ENCODE data around the gene SURF6.
"Not testable (repeated sequence)": the region's sequence is repeated elsewhere in the genome, so short reads cannot be mapped to it uniquely, and the experiment has no call there.

Gene SURF6

DNA sequence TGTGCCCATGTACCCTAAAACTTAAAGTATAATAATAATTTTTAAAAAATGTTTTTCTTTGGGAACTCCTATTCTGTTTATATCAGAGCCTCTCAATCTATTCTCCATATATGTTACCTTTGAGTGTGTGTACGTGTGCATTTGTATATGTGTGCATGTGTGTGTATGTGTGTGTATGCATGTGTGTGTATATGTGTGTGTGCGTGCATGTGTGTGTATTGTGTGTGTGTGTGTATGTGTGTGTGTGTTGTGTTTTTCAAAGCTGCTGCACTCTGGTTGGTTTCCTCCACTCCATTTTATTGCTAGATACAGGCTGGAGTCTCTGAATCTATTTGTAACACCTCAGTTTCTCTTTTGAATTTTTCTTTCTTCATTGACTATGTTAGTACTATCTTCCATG is 20.0 kb downstream of the SURF6 start:
- no peak for TF ChIP-seq POLR2A (IDR thresholded peaks at IDR 0.05; ENCODE audit: low read depth, low read length)
- TF ChIP-seq TAF1 (IDR thresholded peaks at IDR 0.05; ENCODE audit: borderline replicate concordance, low read depth, low read length), result no peak
- TF ChIP-seq POLR2AphosphoS5 (IDR thresholded peaks at IDR 0.05; ENCODE audit: low read depth, low read length), result no peak
- DNase-seq (ENCODE audit: insufficient read length) (no peak), FAIRE-seq (no peak)

DNA sequence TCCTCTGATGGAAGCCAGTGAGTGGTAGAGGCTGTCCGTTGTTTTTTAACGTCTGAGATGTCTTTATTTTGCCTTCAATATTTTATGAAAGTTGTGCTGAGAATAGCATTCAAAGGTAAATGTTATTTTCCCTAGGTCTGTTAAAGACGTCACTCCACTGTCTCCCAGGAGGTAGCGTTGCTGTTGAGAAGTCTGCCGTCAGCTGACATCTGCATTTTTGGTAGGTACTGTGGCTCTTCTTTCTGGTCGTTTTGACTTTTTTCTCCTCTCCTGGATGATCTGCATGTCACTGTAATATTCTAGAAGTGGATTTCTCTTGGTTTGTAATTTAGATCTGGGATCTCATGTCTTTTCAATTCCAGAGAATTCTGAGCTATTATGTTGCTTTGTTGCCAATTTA is 26.4 kb downstream of the SURF6 start:
- DNase-seq (ENCODE audit: insufficient read length), result no peak
- no peak for TF ChIP-seq TAF1 (IDR thresholded peaks at IDR 0.05; ENCODE audit: borderline replicate concordance, low read depth, low read length)
- no peak for FAIRE-seq

DNA sequence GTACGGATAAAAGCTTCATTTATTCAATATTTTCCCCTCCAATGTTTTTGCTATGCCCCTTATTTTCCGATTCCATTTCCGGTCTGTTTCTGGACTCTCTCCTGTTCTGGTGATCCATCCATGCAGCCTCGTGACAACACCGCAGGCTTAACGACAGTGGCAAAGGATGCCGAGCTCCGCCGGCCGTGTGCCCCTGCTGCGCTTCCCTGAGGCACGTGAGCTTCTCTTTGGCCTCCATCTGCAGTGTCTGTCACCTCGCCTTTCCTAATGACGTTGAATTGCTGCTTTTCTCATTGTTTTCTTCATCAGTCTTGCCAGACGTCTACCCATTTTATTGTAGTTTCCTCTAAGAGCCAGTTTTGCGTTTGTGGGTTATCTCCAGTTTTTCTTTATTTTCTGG is 28.7 kb downstream of the SURF6 start:
- TF ChIP-seq POLR2A (IDR thresholded peaks at IDR 0.05; ENCODE audit: low read depth, low read length) (no peak), POLR2AphosphoS5 (IDR thresholded peaks at IDR 0.05; ENCODE audit: low read depth, low read length) (no peak), TAF1 (IDR thresholded peaks at IDR 0.05; ENCODE audit: borderline replicate concordance, low read depth, low read length) (no peak)
- FAIRE-seq (no peak), DNase-seq (ENCODE audit: insufficient read length) (no peak)

- no peak for FAIRE-seq
- TF ChIP-seq TAF1 (IDR thresholded peaks at IDR 0.05; ENCODE audit: borderline replicate concordance, low read depth, low read length) (no peak), POLR2AphosphoS5 (IDR thresholded peaks at IDR 0.05; ENCODE audit: low read depth, low read length) (no peak), POLR2A (IDR thresholded peaks at IDR 0.05; ENCODE audit: low read depth, low read length) (no peak)
- DNase-seq (ENCODE audit: insufficient read length), result no peak
Measured at GRCh38 chr9:133306242-133307204, 29.5 kb downstream of the SURF6 start.

- no peak for FAIRE-seq
- DNase-seq (ENCODE audit: insufficient read length), result no peak
- no peak for TF ChIP-seq POLR2AphosphoS5 (IDR thresholded peaks at IDR 0.05; ENCODE audit: low read depth, low read length)
- TF ChIP-seq TAF1 (IDR thresholded peaks at IDR 0.05; ENCODE audit: borderline replicate concordance, low read depth, low read length), result no peak
- TF ChIP-seq POLR2A (IDR thresholded peaks at IDR 0.05; ENCODE audit: low read depth, low read length), result no peak
Measured at GRCh38 chr9:133305731-133306130, 30.3 kb downstream of the SURF6 start.

DNA sequence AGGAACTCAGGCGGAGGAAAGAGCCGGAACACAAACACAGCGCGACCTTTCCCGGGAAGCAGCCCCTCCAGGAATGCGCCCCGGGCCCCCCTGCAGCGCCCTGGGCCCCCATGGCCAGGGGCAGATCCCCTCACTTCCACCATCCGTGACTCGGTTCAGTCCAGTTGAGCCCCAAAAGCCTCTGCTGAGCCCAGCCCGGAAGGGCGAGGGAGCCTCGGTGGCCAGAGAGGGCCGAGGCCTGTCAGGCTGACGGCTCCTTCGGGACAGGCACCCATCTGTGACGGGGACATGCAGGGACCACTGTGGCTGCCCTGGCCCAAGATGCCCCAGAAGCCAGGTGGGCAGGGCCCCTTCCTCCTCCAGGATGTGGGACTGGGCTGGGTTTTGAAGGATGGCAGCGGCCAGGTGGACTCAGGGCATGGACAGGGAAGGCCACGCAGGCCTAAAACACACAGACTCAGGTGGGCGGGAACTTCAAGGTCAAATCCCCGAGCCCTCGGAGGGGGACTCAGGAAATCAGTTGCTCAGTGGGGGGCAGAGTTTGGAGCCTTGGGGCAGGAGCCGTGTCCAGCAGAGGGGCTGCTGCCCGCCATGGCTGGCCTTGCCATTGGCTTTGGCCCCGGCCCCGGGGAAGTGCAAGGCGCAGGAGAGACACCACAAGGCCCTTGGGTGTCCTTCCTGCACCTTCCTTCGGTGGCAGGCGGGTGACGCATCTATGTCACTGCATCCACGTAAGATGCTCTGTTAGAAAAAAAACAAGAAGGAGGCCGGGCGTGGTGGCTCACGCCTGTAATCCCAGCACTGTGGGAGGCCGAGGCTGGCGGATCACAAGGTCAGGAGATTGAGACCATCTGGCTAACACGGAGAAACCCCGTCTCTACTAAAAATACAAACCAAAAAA is 31.3 kb downstream of the SURF6 start:
- DNase-seq (ENCODE audit: insufficient read length), result no peak
- no peak for FAIRE-seq
- TF ChIP-seq POLR2AphosphoS5 (IDR thresholded peaks at IDR 0.05; ENCODE audit: low read depth, low read length), result no peak
- no peak for TF ChIP-seq POLR2A (IDR thresholded peaks at IDR 0.05; ENCODE audit: low read depth, low read length)
- TF ChIP-seq TAF1 (IDR thresholded peaks at IDR 0.05; ENCODE audit: borderline replicate concordance, low read depth, low read length), result no peak

- DNase-seq (ENCODE audit: insufficient read length), result no peak
- TF ChIP-seq TAF1 (IDR thresholded peaks at IDR 0.05; ENCODE audit: borderline replicate concordance, low read depth, low read length), result no peak
- TF ChIP-seq POLR2AphosphoS5 (IDR thresholded peaks at IDR 0.05; ENCODE audit: low read depth, low read length), result no peak
- TF ChIP-seq POLR2A (IDR thresholded peaks at IDR 0.05; ENCODE audit: low read depth, low read length), result no peak
- no peak for FAIRE-seq
Measured at GRCh38 chr9:133304158-133304470, 31.9 kb downstream of the SURF6 start.

- FAIRE-seq, result no peak
- no peak for DNase-seq (ENCODE audit: insufficient read length)
- TF ChIP-seq TAF1 (IDR thresholded peaks at IDR 0.05; ENCODE audit: borderline replicate concordance, low read depth, low read length) (no peak), POLR2AphosphoS5 (IDR thresholded peaks at IDR 0.05; ENCODE audit: low read depth, low read length) (no peak), POLR2A (IDR thresholded peaks at IDR 0.05; ENCODE audit: low read depth, low read length) (no peak)
Measured at GRCh38 chr9:133303266-133304157, 32.5 kb downstream of the SURF6 start.

- DNase-seq (ENCODE audit: insufficient read length) (no peak), FAIRE-seq (no peak)
- TF ChIP-seq POLR2A (IDR thresholded peaks at IDR 0.05; ENCODE audit: low read depth, low read length) (no peak), POLR2AphosphoS5 (IDR thresholded peaks at IDR 0.05; ENCODE audit: low read depth, low read length) (no peak), TAF1 (IDR thresholded peaks at IDR 0.05; ENCODE audit: borderline replicate concordance, low read depth, low read length) (no peak)
Measured at GRCh38 chr9:133301253-133302230, 34.4 kb downstream of the SURF6 start.

GRCh38 chr9:133299996-133300395 is 36.0 kb downstream of the SURF6 start:
- DNase-seq (ENCODE audit: insufficient read length); FAIRE-seq: not testable (repeated sequence)

Measured in GM12892 (cell line).